PC-9 (cell line): ENCODE measurements around the gene ACVR1. TPM values are rescaled to one million over a fixed set of nuclear protein-coding genes. Genes with fewer than 3 reads are reported as not detected.

Experiments used
- BruUV-seq: library from RNA; stranded (reverse); fragments of 400-500 nt; replicated peaks from 2 replicates; lab custom pipeline; 2021; lab: Mats Ljungman, UMichigan
- CTCF ChIA-PET: fragments of 300-600 bp; sonication (Branson Sonifier 250); formaldehyde crosslinking; loops from one replicate; lab custom pipeline; 2022; ENCODE audit warnings: antibody characterized with exemption; lab: Charles Lee
- POLR2A ChIA-PET: fragments of 300-600 bp; sonication (Branson Sonifier 250); formaldehyde crosslinking; loops from one replicate; lab custom pipeline; 2022; ENCODE audit warnings: antibody characterized with exemption; ENCODE audit not compliant: unreplicated experiment; lab: Charles Lee
- DNase-seq, 2 experiments: peaks; one replicate each; pipeline versions ENCODE4 v3.0.0 to v3.0.0-alpha.2; 2015 to 2022; ENCODE audit warnings: mixed read lengths in 1 of 2
- H2AFZ ChIP-seq: fragments of 200-600 bp; sonication (generic); 2 replicates; pipeline ENCODE4 v1.8.1; 2017; ENCODE audit warnings: antibody characterized with exemption
- H3F3A ChIP-seq: fragments of 200-600 bp; sonication (generic); 2 replicates; pipeline ENCODE4 v1.8.1; 2017; ENCODE audit warnings: antibody characterized with exemption, mild to moderate bottlenecking, low read depth; ENCODE audit not compliant: insufficient read depth
- H3K27ac ChIP-seq: fragments of 200-600 bp; sonication (generic); 2 replicates; pipeline ENCODE4 v1.6.1; 2016; ENCODE audit warnings: mixed run types
- H3K27me3 ChIP-seq: fragments of 200-600 bp; sonication (generic); 2 replicates; pipeline ENCODE4 v1.6.1; 2016; ENCODE audit warnings: low read depth, mixed run types; ENCODE audit not compliant: insufficient read depth
- H3K36me3 ChIP-seq: fragments of 200-600 bp; sonication (generic); 2 replicates; pipeline ENCODE4 v1.6.1; 2016; ENCODE audit warnings: low read depth, mixed run types
- H3K4me1 ChIP-seq: fragments of 200-600 bp; sonication (generic); replicated peaks from 2 replicates; pipeline ENCODE4 v1.6.1; 2016; ENCODE audit warnings: mixed run types; ENCODE audit not compliant: insufficient read depth
- H3K4me2 ChIP-seq: fragments of 200-600 bp; sonication (generic); 2 replicates; pipeline ENCODE4 v1.6.1; 2017; ENCODE audit warnings: mixed run types
- H3K4me3 ChIP-seq: fragments of 200-600 bp; sonication (generic); 2 replicates; pipeline ENCODE4 v1.6.1; 2016; ENCODE audit warnings: mixed run types
- H3K79me2 ChIP-seq: fragments of 200-600 bp; sonication (generic); 2 replicates; pipeline ENCODE4 v1.6.1; 2017; ENCODE audit warnings: low read depth, mixed run types
- H3K9me2 ChIP-seq: fragments of 200-600 bp; sonication (generic); 2 replicates; pipeline ENCODE4 v1.8.1; 2017; ENCODE audit warnings: mild to moderate bottlenecking; ENCODE audit not compliant: insufficient read depth
- H3K9me3 ChIP-seq: fragments of 200-600 bp; sonication (generic); 2 replicates; pipeline ENCODE4 v1.8.1; 2016; ENCODE audit warnings: low read depth; ENCODE audit not compliant: insufficient read depth
- H4K20me1 ChIP-seq: fragments of 200-600 bp; sonication (generic); 2 replicates; pipeline ENCODE4 v1.8.1; 2017; ENCODE audit not compliant: insufficient read depth
- CTCF ChIP-seq: fragments of 200-600 bp; sonication (generic); conservative IDR thresholded peaks from 2 replicates; pipeline ENCODE4 v1.6.1; 2017; ENCODE audit warnings: mixed run types, antibody characterized with exemption, mild to moderate bottlenecking, moderate library complexity
- EZH2 ChIP-seq: fragments of 200-600 bp; sonication (generic); IDR thresholded peaks from 2 replicates; pipeline ENCODE4 v1.8.0; 2017; ENCODE audit warnings: antibody characterized with exemption, low read depth
- intact Hi-C: fragments of 100-400 bp; cut with micrococcal nuclease; formaldehyde crosslinking; loops from one replicate; pipeline ENCODE4 v1.10.0; 2022; ENCODE audit not compliant: unreplicated experiment
- total RNA-seq: library from RNA; stranded (reverse); gene quantifications from 2 replicates; pipeline ENCODE4 v1.2.3, GENCODE V29; 2021

The ACVR1 gene
- total RNA-seq, 1 experiment from 2014 or later = 8.9 TPM

DNA sequence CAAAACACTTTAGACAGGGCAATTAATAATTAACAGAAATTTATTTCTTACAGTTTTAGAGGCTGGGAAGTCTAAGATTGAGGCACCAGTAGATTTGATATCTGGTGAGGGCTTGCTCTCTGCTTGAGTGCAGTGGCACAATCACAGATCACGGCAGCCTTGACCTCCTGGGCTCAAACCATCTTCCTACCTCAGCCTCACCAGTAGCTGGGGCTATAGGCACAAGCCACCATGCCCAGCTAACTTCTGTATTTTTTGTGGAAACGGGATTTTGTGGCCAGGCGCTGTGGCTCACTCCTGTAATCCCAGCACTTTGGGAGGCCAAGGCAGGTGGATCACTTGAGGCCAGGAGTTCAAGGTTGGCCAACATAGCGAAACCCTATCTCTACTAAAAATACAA, 29.0 kb upstream of the ACVR1 start:
- Histone ChIP-seq H3K79me2 (no peaks in the 10 kb centered on the region), H4K20me1 (no peaks in the 10 kb centered on the region), H3K9me2 (no peaks in the 10 kb centered on the region), H3K9me3 (no peaks in the 10 kb centered on the region), H2AFZ (no peak overlapping the region), H3F3A (no peaks in the 10 kb centered on the region), H3K4me1 (no peaks in the 10 kb centered on the region), H3K36me3 (no peaks in the 10 kb centered on the region), H3K4me2 (no peak overlapping the region), H3K27ac (no peak overlapping the region), H3K4me3 (no peak overlapping the region), H3K27me3 (no peaks in the 10 kb centered on the region)
- CTCF ChIA-PET = no interaction called here
- intact Hi-C loops = no loop called here
- no peak for DNase-seq
- POLR2A ChIA-PET = no interaction called here
- no TSS peak for BruUV-seq
- TF ChIP-seq CTCF = no peak
- no peak for TF ChIP-seq EZH2

DNA sequence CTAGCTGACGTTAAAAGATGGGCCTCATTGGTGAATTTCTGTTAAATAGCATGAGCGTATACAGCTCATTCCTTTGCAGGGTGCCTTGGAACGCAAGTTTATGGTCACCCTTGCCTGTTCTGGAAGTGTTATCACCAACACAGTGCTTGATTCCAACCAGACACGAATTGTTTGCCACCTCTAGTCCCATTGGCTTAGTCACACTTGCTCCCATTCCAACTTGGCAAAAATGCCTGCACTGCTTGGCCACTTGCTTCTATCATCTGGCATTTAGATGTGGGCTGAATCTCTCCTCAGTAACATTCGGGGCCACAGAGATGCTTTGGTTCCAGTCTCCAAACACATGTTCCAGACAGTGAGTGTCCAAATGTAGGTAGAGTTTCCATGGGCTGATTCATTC, 27.5 kb upstream of the ACVR1 start:
- TF ChIP-seq EZH2 (no peak), CTCF (no peak)

DNA sequence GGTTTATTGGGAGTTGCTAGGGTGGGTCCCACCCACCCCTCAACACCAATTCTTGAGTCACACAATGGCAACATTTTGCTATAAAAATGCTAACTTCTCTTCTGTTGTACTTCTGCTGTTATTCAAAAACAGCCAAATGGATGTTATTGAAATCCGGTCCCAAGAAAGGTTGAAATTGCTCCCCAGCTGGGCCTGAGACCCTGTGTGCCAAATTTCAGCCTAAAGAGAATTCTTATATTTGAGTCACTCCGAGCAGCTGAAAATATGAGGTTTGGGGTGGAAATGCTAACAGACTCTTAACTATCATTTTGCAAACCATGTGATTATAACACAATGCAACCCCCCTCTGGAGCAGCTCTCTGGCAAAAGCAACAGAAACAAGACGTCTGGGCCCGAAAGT, 27.0 kb upstream of the ACVR1 start:
- H3K36me3 ChIP-seq = no peaks in the 10 kb centered on the region
- ChIA-PET POLR2A (no interaction called here), CTCF (interaction anchor here (0.6 kb wide), 1 partner anchor 81 kb away, joined by 3 read pairs; no protein-coding TSS in a partner anchor)
- intact Hi-C loops = no loop called here
- no peaks in the 10 kb centered on the region for H3K4me1 ChIP-seq
- H3K27me3 ChIP-seq = no peaks in the 10 kb centered on the region
- TF ChIP-seq EZH2 (no peak), CTCF (no peak)
- DNase-seq = no peak
- BruUV-seq = no TSS peak
- no peaks in the 10 kb centered on the region for H3K9me3 ChIP-seq
- H3F3A ChIP-seq = no peaks in the 10 kb centered on the region
- no peak overlapping the region for H3K4me3 ChIP-seq
- no peaks in the 10 kb centered on the region for H3K9me2 ChIP-seq
- no peak overlapping the region for H3K27ac ChIP-seq
- no peaks in the 10 kb centered on the region for H4K20me1 ChIP-seq
- H3K79me2 ChIP-seq = no peaks in the 10 kb centered on the region
- no peak overlapping the region for H2AFZ ChIP-seq
- no peak overlapping the region for H3K4me2 ChIP-seq

More for the DNA sequence above, 27.5 kb upstream of the ACVR1 start:
- Histone ChIP-seq H3K9me3 (no peaks in the 10 kb centered on the region), H3K27ac (no peak overlapping the region), H3K79me2 (no peaks in the 10 kb centered on the region), H3K4me3 (no peak overlapping the region), H3K27me3 (no peaks in the 10 kb centered on the region), H4K20me1 (no peaks in the 10 kb centered on the region), H3F3A (no peaks in the 10 kb centered on the region), H3K9me2 (no peaks in the 10 kb centered on the region), H3K36me3 (no peaks in the 10 kb centered on the region), H3K4me2 (no peak overlapping the region), H3K4me1 (no peaks in the 10 kb centered on the region), H2AFZ (no peak overlapping the region)
- BruUV-seq = no TSS peak
- ChIA-PET POLR2A (no interaction called here), CTCF (no interaction called here)
- intact Hi-C loops = no loop called here
- DNase-seq = no peak
